PC-9 (cell line): ENCODE measurements around the gene CLDN14. TPM values are rescaled to one million over a fixed set of nuclear protein-coding genes. Genes with fewer than 3 reads are reported as not detected.

Experiments
- BruUV-seq: library from RNA; stranded (reverse); fragments of 400-500 nt; replicated peaks from 2 replicates; lab custom pipeline; 2021; lab: Mats Ljungman, UMichigan
- CTCF ChIA-PET: fragments of 300-600 bp; sonication (Branson Sonifier 250); formaldehyde crosslinking; loops from one replicate; lab custom pipeline; 2022; ENCODE audit warnings: antibody characterized with exemption; lab: Charles Lee
- POLR2A ChIA-PET: fragments of 300-600 bp; sonication (Branson Sonifier 250); formaldehyde crosslinking; loops from one replicate; lab custom pipeline; 2022; ENCODE audit warnings: antibody characterized with exemption; ENCODE audit not compliant: unreplicated experiment; lab: Charles Lee
- DNase-seq, 2 experiments: peaks; one replicate each; pipeline versions ENCODE4 v3.0.0 to v3.0.0-alpha.2; 2015 to 2022; ENCODE audit warnings: mixed read lengths in 1 of 2
- H2AFZ ChIP-seq: fragments of 200-600 bp; sonication (generic); 2 replicates; pipeline ENCODE4 v1.8.1; 2017; ENCODE audit warnings: antibody characterized with exemption
- H3F3A ChIP-seq: fragments of 200-600 bp; sonication (generic); 2 replicates; pipeline ENCODE4 v1.8.1; 2017; ENCODE audit warnings: antibody characterized with exemption, mild to moderate bottlenecking, low read depth; ENCODE audit not compliant: insufficient read depth
- H3K27ac ChIP-seq: fragments of 200-600 bp; sonication (generic); 2 replicates; pipeline ENCODE4 v1.6.1; 2016; ENCODE audit warnings: mixed run types
- H3K27me3 ChIP-seq: fragments of 200-600 bp; sonication (generic); 2 replicates; pipeline ENCODE4 v1.6.1; 2016; ENCODE audit warnings: low read depth, mixed run types; ENCODE audit not compliant: insufficient read depth
- H3K36me3 ChIP-seq: fragments of 200-600 bp; sonication (generic); 2 replicates; pipeline ENCODE4 v1.6.1; 2016; ENCODE audit warnings: low read depth, mixed run types
- H3K4me1 ChIP-seq: fragments of 200-600 bp; sonication (generic); replicated peaks from 2 replicates; pipeline ENCODE4 v1.6.1; 2016; ENCODE audit warnings: mixed run types; ENCODE audit not compliant: insufficient read depth
- H3K4me2 ChIP-seq: fragments of 200-600 bp; sonication (generic); 2 replicates; pipeline ENCODE4 v1.6.1; 2017; ENCODE audit warnings: mixed run types
- H3K4me3 ChIP-seq: fragments of 200-600 bp; sonication (generic); 2 replicates; pipeline ENCODE4 v1.6.1; 2016; ENCODE audit warnings: mixed run types
- H3K79me2 ChIP-seq: fragments of 200-600 bp; sonication (generic); 2 replicates; pipeline ENCODE4 v1.6.1; 2017; ENCODE audit warnings: low read depth, mixed run types
- H3K9me2 ChIP-seq: fragments of 200-600 bp; sonication (generic); 2 replicates; pipeline ENCODE4 v1.8.1; 2017; ENCODE audit warnings: mild to moderate bottlenecking; ENCODE audit not compliant: insufficient read depth
- H3K9me3 ChIP-seq: fragments of 200-600 bp; sonication (generic); 2 replicates; pipeline ENCODE4 v1.8.1; 2016; ENCODE audit warnings: low read depth; ENCODE audit not compliant: insufficient read depth
- H4K20me1 ChIP-seq: fragments of 200-600 bp; sonication (generic); 2 replicates; pipeline ENCODE4 v1.8.1; 2017; ENCODE audit not compliant: insufficient read depth
- EZH2 ChIP-seq: fragments of 200-600 bp; sonication (generic); IDR thresholded peaks from 2 replicates; pipeline ENCODE4 v1.8.0; 2017; ENCODE audit warnings: antibody characterized with exemption, low read depth
- intact Hi-C: fragments of 100-400 bp; cut with micrococcal nuclease; formaldehyde crosslinking; loops from one replicate; pipeline ENCODE4 v1.10.0; 2022; ENCODE audit not compliant: unreplicated experiment
- total RNA-seq: library from RNA; stranded (reverse); gene quantifications from 2 replicates; pipeline ENCODE4 v1.2.3, GENCODE V29; 2021
- TF ChIP-seq, protein P1 (sequence below): fragments of 200-600 bp; sonication (generic); conservative IDR thresholded peaks from 2 replicates; pipeline ENCODE4 v1.6.1; 2017; ENCODE audit warnings: mixed run types, antibody characterized with exemption, mild to moderate bottlenecking, moderate library complexity

The CLDN14 gene
- total RNA-seq, 1 experiment from 2014 or later = not detected

GRCh38 chr21:36485476-36485875 lies 5.6 kb upstream of the CLDN14 start:
- intact Hi-C loops = no loop called here
- no peaks in the 10 kb centered on the region for H3K9me3 ChIP-seq
- H3F3A ChIP-seq = no peaks in the 10 kb centered on the region
- BruUV-seq = no TSS peak
- H4K20me1 ChIP-seq = no peaks in the 10 kb centered on the region
- DNase-seq = no peak
- H3K4me3 ChIP-seq = no peak overlapping the region
- no peak overlapping the region for H2AFZ ChIP-seq
- ChIA-PET CTCF (no interaction called here), POLR2A (interaction anchor here (0.7 kb wide), 1 partner anchor 55 kb away, joined by 3 read pairs; no protein-coding TSS in a partner anchor)
- no peak overlapping the region for H3K27ac ChIP-seq
- no peaks in the 10 kb centered on the region for H3K79me2 ChIP-seq
- TF ChIP-seq EZH2 = no peak
- TF ChIP-seq, protein P1, sequence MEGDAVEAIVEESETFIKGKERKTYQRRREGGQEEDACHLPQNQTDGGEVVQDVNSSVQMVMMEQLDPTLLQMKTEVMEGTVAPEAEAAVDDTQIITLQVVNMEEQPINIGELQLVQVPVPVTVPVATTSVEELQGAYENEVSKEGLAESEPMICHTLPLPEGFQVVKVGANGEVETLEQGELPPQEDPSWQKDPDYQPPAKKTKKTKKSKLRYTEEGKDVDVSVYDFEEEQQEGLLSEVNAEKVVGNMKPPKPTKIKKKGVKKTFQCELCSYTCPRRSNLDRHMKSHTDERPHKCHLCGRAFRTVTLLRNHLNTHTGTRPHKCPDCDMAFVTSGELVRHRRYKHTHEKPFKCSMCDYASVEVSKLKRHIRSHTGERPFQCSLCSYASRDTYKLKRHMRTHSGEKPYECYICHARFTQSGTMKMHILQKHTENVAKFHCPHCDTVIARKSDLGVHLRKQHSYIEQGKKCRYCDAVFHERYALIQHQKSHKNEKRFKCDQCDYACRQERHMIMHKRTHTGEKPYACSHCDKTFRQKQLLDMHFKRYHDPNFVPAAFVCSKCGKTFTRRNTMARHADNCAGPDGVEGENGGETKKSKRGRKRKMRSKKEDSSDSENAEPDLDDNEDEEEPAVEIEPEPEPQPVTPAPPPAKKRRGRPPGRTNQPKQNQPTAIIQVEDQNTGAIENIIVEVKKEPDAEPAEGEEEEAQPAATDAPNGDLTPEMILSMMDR = no peak
- H3K4me2 ChIP-seq = no peak overlapping the region
- no peaks in the 10 kb centered on the region for H3K36me3 ChIP-seq
- H3K27me3 ChIP-seq = no peaks in the 10 kb centered on the region
- H3K4me1 ChIP-seq = no peaks in the 10 kb centered on the region
- H3K9me2 ChIP-seq = no peaks in the 10 kb centered on the region

DNA sequence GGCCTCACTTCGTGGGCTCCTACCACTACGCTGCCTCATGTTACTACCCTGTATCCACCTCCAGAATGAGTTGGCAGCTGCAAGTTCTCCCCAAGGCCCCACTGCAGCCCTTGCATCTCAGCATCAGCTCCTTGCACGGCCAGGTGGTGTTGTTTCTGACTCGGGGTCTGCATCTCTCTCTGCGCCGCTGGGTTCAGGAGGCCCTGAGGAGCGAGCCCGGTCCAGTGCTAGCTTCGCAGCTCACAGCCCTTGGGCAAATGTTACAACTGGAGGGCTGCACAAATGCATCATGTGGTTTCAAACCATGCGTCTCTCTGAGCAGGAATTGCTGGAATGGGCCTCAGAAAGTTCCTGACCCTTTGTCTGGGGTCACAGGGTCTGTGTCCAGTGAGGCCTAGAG lies 3.2 kb upstream of the CLDN14 start:
- POLR2A ChIA-PET = no interaction called here
- Histone ChIP-seq H3K27me3 (no peaks in the 10 kb centered on the region), H3K9me3 (no peaks in the 10 kb centered on the region), H3K4me1 (peaks cover 9% of the 10 kb centered on the region), H3K27ac (no peak overlapping the region), H2AFZ (no peak overlapping the region), H4K20me1 (no peaks in the 10 kb centered on the region), H3K36me3 (no peaks in the 10 kb centered on the region), H3K4me2 (no peak overlapping the region), H3K9me2 (no peaks in the 10 kb centered on the region), H3K4me3 (no peak overlapping the region), H3K79me2 (no peaks in the 10 kb centered on the region), H3F3A (no peaks in the 10 kb centered on the region; the same call in 1 of the 2 replicates)
- no peak for DNase-seq
- intact Hi-C loops = no loop called here
- no TSS peak for BruUV-seq
- CTCF ChIA-PET = no interaction called here
- TF ChIP-seq EZH2 = no peak
- TF ChIP-seq, protein P1 = no peak

GRCh38 chr21:36482673-36483072 lies 2.8 kb upstream of the CLDN14 start:
- Histone ChIP-seq H3K4me3 (no peak overlapping the region), H3K27me3 (no peaks in the 10 kb centered on the region), H3K9me2 (no peaks in the 10 kb centered on the region), H3K27ac (no peak overlapping the region), H2AFZ (no peak overlapping the region), H3K36me3 (no peaks in the 10 kb centered on the region), H3K79me2 (no peaks in the 10 kb centered on the region), H4K20me1 (no peaks in the 10 kb centered on the region), H3K9me3 (no peaks in the 10 kb centered on the region), H3K4me1 (peaks cover 12% of the 10 kb centered on the region), H3F3A (no peaks in the 10 kb centered on the region; the same call in 1 of the 2 replicates), H3K4me2 (no peak overlapping the region)
- BruUV-seq = no TSS peak
- ChIA-PET POLR2A (no interaction called here), CTCF (no interaction called here)
- DNase-seq = no peak
- TF ChIP-seq, protein P1 = no peak
- TF ChIP-seq EZH2 = no peak
- intact Hi-C loops = no loop called here
